ENCODE results near the gene PRKCQ.
A peak's percentile ranks its signal among the peaks of the same experiment; 100 is the strongest.

Gene PRKCQ

GRCh38 chr10:6406220-6407033 is 173.6 kb downstream of the PRKCQ start:
- Histone ChIP-seq H3K27ac (ENCODE audit: poor library complexity, severe bottlenecking) (no peak overlapping the region), H3K4me3 (ENCODE audit: severe bottlenecking) (no peak overlapping the region), H3K36me3 (ENCODE audit: low read depth) (no peaks in the 10 kb centered on the region), H3K27me3 (ENCODE audit: insufficient read depth, poor library complexity, severe bottlenecking) (no peaks in the 10 kb centered on the region), H3K4me1 (ENCODE audit: insufficient read depth, poor library complexity, severe bottlenecking) (no peaks in the 10 kb centered on the region), H3K9me3 (ENCODE audit: severe bottlenecking) (no peaks in the 10 kb centered on the region)
- ATAC-seq (ENCODE audit: low read depth), result no peak
- TF ChIP-seq CTCF (IDR thresholded peaks at IDR 0.05; ENCODE audit: poor library complexity, severe bottlenecking), result peak; percentile 73
- no peak for DNase-seq (ENCODE audit: low spot score)

GRCh38 chr10:6405713-6406112 is 174.4 kb downstream of the PRKCQ start:
- H3K27ac ChIP-seq (ENCODE audit: poor library complexity, severe bottlenecking), result no peak overlapping the region
- H3K27me3 ChIP-seq (ENCODE audit: insufficient read depth, poor library complexity, severe bottlenecking), result no peaks in the 10 kb centered on the region
- no peak for DNase-seq (ENCODE audit: low spot score)
- no peaks in the 10 kb centered on the region for H3K36me3 ChIP-seq (ENCODE audit: low read depth)
- TF ChIP-seq CTCF (IDR thresholded peaks at IDR 0.05; ENCODE audit: poor library complexity, severe bottlenecking), result no peak
- no peak for ATAC-seq (ENCODE audit: low read depth)
- H3K4me1 ChIP-seq (ENCODE audit: insufficient read depth, poor library complexity, severe bottlenecking), result no peaks in the 10 kb centered on the region
- H3K4me3 ChIP-seq (ENCODE audit: severe bottlenecking), result no peak overlapping the region
- H3K9me3 ChIP-seq (ENCODE audit: severe bottlenecking), result no peaks in the 10 kb centered on the region

- DNase-seq (ENCODE audit: low spot score) (no peak), ATAC-seq (ENCODE audit: low read depth) (no peak)
- Histone ChIP-seq H3K4me3 (ENCODE audit: severe bottlenecking) (no peak overlapping the region), H3K36me3 (ENCODE audit: low read depth) (no peaks in the 10 kb centered on the region), H3K4me1 (ENCODE audit: insufficient read depth, poor library complexity, severe bottlenecking) (no peaks in the 10 kb centered on the region), H3K27ac (ENCODE audit: poor library complexity, severe bottlenecking) (no peak overlapping the region), H3K9me3 (ENCODE audit: severe bottlenecking) (no peaks in the 10 kb centered on the region), H3K27me3 (ENCODE audit: insufficient read depth, poor library complexity, severe bottlenecking) (no peaks in the 10 kb centered on the region)
- no peak for TF ChIP-seq CTCF (IDR thresholded peaks at IDR 0.05; ENCODE audit: poor library complexity, severe bottlenecking)
Measured at GRCh38 chr10:6404127-6405072, 175.7 kb downstream of the PRKCQ start.

GRCh38 chr10:6402960-6403359 is 177.1 kb downstream of the PRKCQ start:
- DNase-seq (ENCODE audit: low spot score) (no peak), ATAC-seq (ENCODE audit: low read depth) (no peak)
- H3K27me3 ChIP-seq (ENCODE audit: insufficient read depth, poor library complexity, severe bottlenecking), result no peaks in the 10 kb centered on the region
- no peaks in the 10 kb centered on the region for H3K4me1 ChIP-seq (ENCODE audit: insufficient read depth, poor library complexity, severe bottlenecking)
- H3K27ac ChIP-seq (ENCODE audit: poor library complexity, severe bottlenecking), result no peak overlapping the region
- no peaks in the 10 kb centered on the region for H3K9me3 ChIP-seq (ENCODE audit: severe bottlenecking)
- TF ChIP-seq CTCF (IDR thresholded peaks at IDR 0.05; ENCODE audit: poor library complexity, severe bottlenecking), result no peak
- H3K36me3 ChIP-seq (ENCODE audit: low read depth), result no peaks in the 10 kb centered on the region
- no peak overlapping the region for H3K4me3 ChIP-seq (ENCODE audit: severe bottlenecking)
